GM19438 (cell line): ENCODE data around the gene ARMC7.
"Not testable (repeated sequence)": the region's sequence is repeated elsewhere in the genome, so short reads cannot be mapped to it uniquely, and the experiment has no call there.

ENCODE experiments used
- ATAC-seq: cut with Tn5 transposase; IDR thresholded peaks from one replicate; pipeline ENCODE4 v1.9.1; 2021; ENCODE audit warnings: low read depth; ENCODE audit not compliant: unreplicated experiment

ARMC7 gene

GRCh38 chr17:75151930-75152329, 42.2 kb downstream of the ARMC7 start:
- ATAC-seq = no peak

GRCh38 chr17:75152523-75152921, 42.8 kb downstream of the ARMC7 start:
- no peak for ATAC-seq

- no peak for ATAC-seq
Measured at GRCh38 chr17:75152922-75153779, 43.4 kb downstream of the ARMC7 start.

- ATAC-seq = peak; percentile 6
Measured at GRCh38 chr17:75153780-75154194, 44.0 kb downstream of the ARMC7 start.

- peak; percentile 91 for ATAC-seq
Measured at GRCh38 chr17:75154195-75155106, 44.7 kb downstream of the ARMC7 start, which contains the start of gene JPT1. Gene JPT1, minus strand, starts transcription at chr17:75154512. Its CDS starts 115 bp downstream, at chr17:75154397.

- ATAC-seq = no peak
Measured at GRCh38 chr17:75155191-75155601, 45.4 kb downstream of the ARMC7 start.

- ATAC-seq = not testable (repeated sequence)
Measured at GRCh38 chr17:75158480-75158879, 48.7 kb downstream of the ARMC7 start.

- ATAC-seq = no peak
Measured at GRCh38 chr17:75159196-75160031, 49.6 kb downstream of the ARMC7 start.

GRCh38 chr17:75160211-75160610, 50.4 kb downstream of the ARMC7 start:
- no peak for ATAC-seq

- ATAC-seq = no peak
Measured at GRCh38 chr17:75163074-75163473, 53.3 kb downstream of the ARMC7 start.

- ATAC-seq = not testable (repeated sequence)
Measured at GRCh38 chr17:75164606-75165005, 54.8 kb downstream of the ARMC7 start.

GRCh38 chr17:75168998-75169397, 59.2 kb downstream of the ARMC7 start:
- no peak for ATAC-seq

GRCh38 chr17:75173526-75173925, 63.8 kb downstream of the ARMC7 start:
- no peak for ATAC-seq

- ATAC-seq = no peak
Measured at GRCh38 chr17:75174996-75175395, 65.2 kb downstream of the ARMC7 start.

- no peak for ATAC-seq
Measured at GRCh38 chr17:75176625-75177024, 66.9 kb downstream of the ARMC7 start.

GRCh38 chr17:75178453-75178852, 68.7 kb downstream of the ARMC7 start:
- ATAC-seq = no peak
